DND-41 (cell line): ENCODE measurements around the gene ACBD6.
"Not testable (repeated sequence)": the region's sequence is repeated elsewhere in the genome, so short reads cannot be mapped to it uniquely, and the experiment has no call there.

Source experiments
- ATAC-seq: fragments of 200-7000 bp; cut with Tn5 transposase; 3 replicates; pipeline ENCODE4 v1.9.1; 2021; ENCODE audit warnings: low read depth; ENCODE audit not compliant: insufficient read depth
- DNase-seq: peaks from one replicate; pipeline ENCODE4 v3.0.0-alpha.2; 2020
- H2AFZ ChIP-seq: 2 replicates; pipeline ENCODE4 v1.6.0; 2012; ENCODE audit warnings: low read depth, low read length
- H3K27ac ChIP-seq: 2 replicates; pipeline ENCODE4 v1.5.1; 2012; ENCODE audit warnings: low read length, inconsistent platforms
- H3K27me3 ChIP-seq: fragments of 200-600 bp; sonication (generic); 2 replicates; pipeline ENCODE4 v1.6.0; 2012; ENCODE audit warnings: low read length, mild to moderate bottlenecking, inconsistent platforms; ENCODE audit not compliant: insufficient read depth, poor library complexity
- H3K36me3 ChIP-seq: 2 replicates; pipeline ENCODE4 v1.5.1; 2012; ENCODE audit warnings: low read length, inconsistent platforms; ENCODE audit not compliant: insufficient read depth
- H3K4me1 ChIP-seq: 2 replicates; pipeline ENCODE4 v1.5.1; 2012; ENCODE audit warnings: mild to moderate bottlenecking, low read length; ENCODE audit not compliant: insufficient read depth
- H3K4me2 ChIP-seq: 2 replicates; pipeline ENCODE4 v1.6.0; 2012; ENCODE audit warnings: mild to moderate bottlenecking, moderate library complexity, low read length, inconsistent platforms; ENCODE audit not compliant: insufficient read depth
- H3K4me3 ChIP-seq, 2 experiments: fragments of 200-600 bp in 1 of 2; shearing (Covaris generic) in 1 of 2; 2 replicates each; pipeline ENCODE4 v1.5.1; 2012 to 2016; ENCODE audit warnings: inconsistent platforms in 2 of 2, low read length in 2 of 2, mild to moderate bottlenecking in 2 of 2, low read depth in 1 of 2, moderate library complexity in 1 of 2
- H3K79me2 ChIP-seq: 2 replicates; pipeline ENCODE4 v1.6.0; 2012; ENCODE audit warnings: low read length, inconsistent platforms; ENCODE audit not compliant: insufficient read depth
- H3K9ac ChIP-seq: 2 replicates; pipeline ENCODE4 v1.6.0; 2012; ENCODE audit warnings: low read depth, mild to moderate bottlenecking, inconsistent platforms, low read length, moderate library complexity
- H3K9me3 ChIP-seq: 2 replicates; pipeline ENCODE4 v1.5.1; 2012; ENCODE audit warnings: low read length, moderate library complexity, mild to moderate bottlenecking, inconsistent platforms; ENCODE audit not compliant: insufficient read depth, severe bottlenecking
- H4K20me1 ChIP-seq: 2 replicates; pipeline ENCODE4 v1.6.0; 2012; ENCODE audit warnings: low read length; ENCODE audit not compliant: insufficient read depth
- EZH2 ChIP-seq: IDR thresholded peaks from 3 replicates; pipeline ENCODE4 v1.6.1; 2012; ENCODE audit warnings: borderline replicate concordance, low read depth, mild to moderate bottlenecking, moderate library complexity, low read length, inconsistent platforms; ENCODE audit not compliant: severe bottlenecking
- TF ChIP-seq, protein P1 (sequence below): IDR thresholded peaks from 2 replicates; pipeline ENCODE4 v1.5.1; 2012; ENCODE audit warnings: borderline replicate concordance, low read length, moderate library complexity, mild to moderate bottlenecking; ENCODE audit not compliant: poor library complexity, severe bottlenecking; ENCODE audit errors: extremely low read depth

ACBD6 gene

GRCh38 chr1:180425952-180426351 is 76.4 kb downstream of the ACBD6 start:
- Histone ChIP-seq H3K27me3 (no peaks in the 10 kb centered on the region), H3K4me3 (no peak overlapping the region), H3K9ac (no peak overlapping the region), H3K79me2 (peaks cover 8% of the 10 kb centered on the region; the same call in 1 of the 2 replicates), H3K27ac (no peak overlapping the region), H2AFZ (no peak overlapping the region), H3K9me3 (no peaks in the 10 kb centered on the region), H3K36me3 (peaks cover 10% of the 10 kb centered on the region; the same call in 1 of the 2 replicates), H4K20me1 (no peaks in the 10 kb centered on the region; the same call in 1 of the 2 replicates), H3K4me1 (no peaks in the 10 kb centered on the region), H3K4me2 (no peak overlapping the region)
- no peak for DNase-seq
- TF ChIP-seq, protein P1, sequence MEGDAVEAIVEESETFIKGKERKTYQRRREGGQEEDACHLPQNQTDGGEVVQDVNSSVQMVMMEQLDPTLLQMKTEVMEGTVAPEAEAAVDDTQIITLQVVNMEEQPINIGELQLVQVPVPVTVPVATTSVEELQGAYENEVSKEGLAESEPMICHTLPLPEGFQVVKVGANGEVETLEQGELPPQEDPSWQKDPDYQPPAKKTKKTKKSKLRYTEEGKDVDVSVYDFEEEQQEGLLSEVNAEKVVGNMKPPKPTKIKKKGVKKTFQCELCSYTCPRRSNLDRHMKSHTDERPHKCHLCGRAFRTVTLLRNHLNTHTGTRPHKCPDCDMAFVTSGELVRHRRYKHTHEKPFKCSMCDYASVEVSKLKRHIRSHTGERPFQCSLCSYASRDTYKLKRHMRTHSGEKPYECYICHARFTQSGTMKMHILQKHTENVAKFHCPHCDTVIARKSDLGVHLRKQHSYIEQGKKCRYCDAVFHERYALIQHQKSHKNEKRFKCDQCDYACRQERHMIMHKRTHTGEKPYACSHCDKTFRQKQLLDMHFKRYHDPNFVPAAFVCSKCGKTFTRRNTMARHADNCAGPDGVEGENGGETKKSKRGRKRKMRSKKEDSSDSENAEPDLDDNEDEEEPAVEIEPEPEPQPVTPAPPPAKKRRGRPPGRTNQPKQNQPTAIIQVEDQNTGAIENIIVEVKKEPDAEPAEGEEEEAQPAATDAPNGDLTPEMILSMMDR, result no peak
- TF ChIP-seq EZH2, result no peak
- ATAC-seq, result no peak

DNA sequence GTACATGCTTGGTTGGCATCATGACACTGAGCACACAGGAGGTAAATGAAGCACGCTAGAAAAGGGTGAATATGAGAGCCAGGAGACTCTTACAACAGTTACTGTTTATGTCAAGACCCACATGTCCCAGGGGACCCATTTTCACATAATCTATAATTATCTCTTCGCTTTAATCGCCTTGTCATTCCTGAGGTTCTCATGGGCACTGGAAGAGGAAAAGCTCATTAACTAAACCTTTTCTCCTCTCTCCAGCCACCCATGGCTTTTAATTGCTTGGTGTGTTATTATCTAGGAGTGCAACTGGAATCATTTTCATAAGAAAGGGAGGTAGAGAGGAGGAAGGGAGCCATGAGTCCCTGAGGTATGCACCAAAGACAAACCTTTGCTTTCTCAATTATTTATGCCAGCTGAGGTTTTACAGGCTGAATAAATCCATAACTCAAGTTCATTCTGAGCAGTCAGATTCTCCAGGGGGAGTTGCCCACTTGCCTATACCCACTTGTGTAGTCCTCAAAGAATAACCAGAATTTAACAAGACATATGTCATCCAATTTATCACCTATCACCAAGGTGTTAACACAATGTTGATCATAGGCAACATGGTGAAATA is 77.4 kb downstream of the ACBD6 start:
- Histone ChIP-seq H4K20me1 (no peaks in the 10 kb centered on the region; the same call in 1 of the 2 replicates), H3K4me3 (no peak overlapping the region), H3K9me3 (no peaks in the 10 kb centered on the region), H3K79me2 (peaks cover 5% of the 10 kb centered on the region; the same call in 1 of the 2 replicates), H3K9ac (no peak overlapping the region), H3K27me3 (no peaks in the 10 kb centered on the region), H3K4me2 (no peak overlapping the region), H3K4me1 (no peaks in the 10 kb centered on the region), H3K36me3 (peaks cover 10% of the 10 kb centered on the region; the same call in 1 of the 2 replicates), H2AFZ (no peak overlapping the region), H3K27ac (no peak overlapping the region)
- no peak for ATAC-seq
- TF ChIP-seq, protein P1, result no peak
- no peak for TF ChIP-seq EZH2
- DNase-seq, result no peak

DNA sequence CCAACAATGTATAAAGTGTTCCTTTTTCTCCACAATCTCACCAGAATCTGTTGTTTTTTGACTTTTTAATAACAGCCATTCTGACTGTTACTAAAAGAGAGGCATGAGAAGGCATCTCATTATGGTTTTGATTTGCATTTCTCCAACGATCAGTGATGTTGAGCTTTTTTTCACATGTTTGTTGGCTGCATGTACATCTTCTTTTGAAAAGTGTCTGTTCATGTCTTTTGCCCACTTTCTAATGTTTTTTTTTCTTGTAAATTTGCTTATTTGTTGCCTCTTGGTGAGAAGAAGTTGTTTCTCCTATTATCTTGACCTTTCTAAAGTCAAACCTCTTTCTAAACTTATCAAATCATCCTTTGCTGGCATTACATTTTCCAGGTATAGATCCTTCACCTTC is 80.8 kb downstream of the ACBD6 start:
- no peak for DNase-seq
- H3K4me3 ChIP-seq, result no peak overlapping the region
- H3K79me2 ChIP-seq, result peaks cover 5% of the 10 kb centered on the region; the same call in 1 of the 2 replicates
- no peaks in the 10 kb centered on the region for H3K4me1 ChIP-seq
- H3K9me3 ChIP-seq, result no peaks in the 10 kb centered on the region
- no peak overlapping the region for H3K4me2 ChIP-seq
- H3K27ac ChIP-seq, result no peak overlapping the region
- H3K36me3 ChIP-seq, result peaks cover 7% of the 10 kb centered on the region; the same call in 1 of the 2 replicates
- no peak for ATAC-seq
- no peak for TF ChIP-seq EZH2
- TF ChIP-seq, protein P1, result no peak
- no peak overlapping the region for H2AFZ ChIP-seq
- no peaks in the 10 kb centered on the region; the same call in 1 of the 2 replicates for H4K20me1 ChIP-seq
- H3K9ac ChIP-seq, result no peak overlapping the region
- no peaks in the 10 kb centered on the region for H3K27me3 ChIP-seq

- not testable (repeated sequence) for H4K20me1 ChIP-seq, H3K79me2 ChIP-seq, H3K4me1 ChIP-seq, H3K9ac ChIP-seq, H3K9me3 ChIP-seq, H3K4me2 ChIP-seq, H3K27me3 ChIP-seq, H2AFZ ChIP-seq, H3K4me3 ChIP-seq, H3K27ac ChIP-seq, ATAC-seq, DNase-seq, H3K36me3 ChIP-seq
Observed at GRCh38 chr1:180421145-180421544, 81.2 kb downstream of the ACBD6 start.
